Measurements from ENCODE around the gene MTHFD2.

Gene MTHFD2

GRCh38 chr2:74252862-74253261 lies 54.4 kb downstream of the MTHFD2 start:
- Histone ChIP-seq H3K9me3 (ENCODE audit: control insufficient read depth, insufficient read depth, low read length) (no peaks in the 10 kb centered on the region), H3K79me2 (ENCODE audit: control insufficient read depth, low read length) (no peaks in the 10 kb centered on the region), H3F3A (ENCODE audit: control insufficient read depth, insufficient read depth) (no peaks in the 10 kb centered on the region), H3K4me1 (ENCODE audit: control insufficient read depth, low read length) (peaks cover 6% of the 10 kb centered on the region; the same call in 1 of the 2 replicates), H3K27me3 (ENCODE audit: control insufficient read depth, low read length) (peaks cover 5% of the 10 kb centered on the region; the same call in 1 of the 2 replicates), H3K9me2 (replicated peaks; ENCODE audit: control insufficient read depth, low read length) (no peaks in the 10 kb centered on the region), H3K27ac (ENCODE audit: low read depth, low read length) (no peak overlapping the region), H3K36me3 (ENCODE audit: control insufficient read depth, low read length) (no peaks in the 10 kb centered on the region), H4K20me1 (ENCODE audit: control insufficient read depth, insufficient read depth, low read depth, low read length) (no peaks in the 10 kb centered on the region), H3K4me2 (ENCODE audit: low read length) (no peak overlapping the region), H3K4me3 (ENCODE audit: low read length) (no peak overlapping the region)
- no peak for TF ChIP-seq CTCF (IDR thresholded peaks at IDR 0.05; ENCODE audit: low read depth, low read length, poor library complexity, severe bottlenecking)
- no peak for TF ChIP-seq EZH2phosphoT487 (IDR thresholded peaks at IDR 0.05; ENCODE audit: borderline replicate concordance, low read length)

GRCh38 chr2:74253306-74253970 lies 55.0 kb downstream of the MTHFD2 start:
- Histone ChIP-seq H3F3A (ENCODE audit: control insufficient read depth, insufficient read depth) (no peaks in the 10 kb centered on the region), H4K20me1 (ENCODE audit: control insufficient read depth, insufficient read depth, low read depth, low read length) (no peaks in the 10 kb centered on the region), H3K27ac (ENCODE audit: low read depth, low read length) (no peak overlapping the region), H3K9me2 (replicated peaks; ENCODE audit: control insufficient read depth, low read length) (no peaks in the 10 kb centered on the region), H3K79me2 (ENCODE audit: control insufficient read depth, low read length) (no peaks in the 10 kb centered on the region), H3K4me2 (ENCODE audit: low read length) (no peak overlapping the region), H3K36me3 (ENCODE audit: control insufficient read depth, low read length) (no peaks in the 10 kb centered on the region), H3K4me1 (ENCODE audit: control insufficient read depth, low read length) (peaks cover 6% of the 10 kb centered on the region; the same call in 1 of the 2 replicates), H3K9me3 (ENCODE audit: control insufficient read depth, insufficient read depth, low read length) (no peaks in the 10 kb centered on the region), H3K27me3 (ENCODE audit: control insufficient read depth, low read length) (peaks cover 5% of the 10 kb centered on the region; the same call in 1 of the 2 replicates), H3K4me3 (ENCODE audit: low read length) (no peak overlapping the region)
- no peak for TF ChIP-seq CTCF (IDR thresholded peaks at IDR 0.05; ENCODE audit: low read depth, low read length, poor library complexity, severe bottlenecking)
- TF ChIP-seq EZH2phosphoT487 (IDR thresholded peaks at IDR 0.05; ENCODE audit: borderline replicate concordance, low read length), result no peak

- H3K9me2 ChIP-seq (replicated peaks; ENCODE audit: control insufficient read depth, low read length), result no peaks in the 10 kb centered on the region
- H3K79me2 ChIP-seq (ENCODE audit: control insufficient read depth, low read length), result no peaks in the 10 kb centered on the region
- no peaks in the 10 kb centered on the region for H3K36me3 ChIP-seq (ENCODE audit: control insufficient read depth, low read length)
- TF ChIP-seq EZH2phosphoT487 (IDR thresholded peaks at IDR 0.05; ENCODE audit: borderline replicate concordance, low read length) (no peak), CTCF (IDR thresholded peaks at IDR 0.05; ENCODE audit: low read depth, low read length, poor library complexity, severe bottlenecking) (no peak)
- no peak overlapping the region for H3K27ac ChIP-seq (ENCODE audit: low read depth, low read length)
- H3K9me3 ChIP-seq (ENCODE audit: control insufficient read depth, insufficient read depth, low read length), result no peaks in the 10 kb centered on the region
- no peak overlapping the region for H3K4me3 ChIP-seq (ENCODE audit: low read length)
- H3F3A ChIP-seq (ENCODE audit: control insufficient read depth, insufficient read depth), result no peaks in the 10 kb centered on the region
- no peaks in the 10 kb centered on the region for H4K20me1 ChIP-seq (ENCODE audit: control insufficient read depth, insufficient read depth, low read depth, low read length)
- peaks cover 6% of the 10 kb centered on the region; the same call in 1 of the 2 replicates for H3K4me1 ChIP-seq (ENCODE audit: control insufficient read depth, low read length)
- H3K27me3 ChIP-seq (ENCODE audit: control insufficient read depth, low read length), result peaks cover 6% of the 10 kb centered on the region; the same call in 1 of the 2 replicates
- no peak overlapping the region for H3K4me2 ChIP-seq (ENCODE audit: low read length)
Observed at GRCh38 chr2:74253971-74254310, 55.5 kb downstream of the MTHFD2 start.

All from DOHH2 (cell line).